OCI-LY1 (cell line): ENCODE results near the gene NCBP1.
"Not testable (repeated sequence)": the region's sequence is repeated elsewhere in the genome, so short reads cannot be mapped to it uniquely, and the experiment has no call there.

Experiments used
- H2AFZ ChIP-seq: fragments of 200-600 bp; sonication (generic), shearing (Covaris generic); 2 replicates; pipeline ENCODE4 v1.6.0; 2014; ENCODE audit warnings: antibody characterized with exemption, mild to moderate bottlenecking, low read length
- H3F3A ChIP-seq: fragments of 200-600 bp; sonication (generic), shearing (Covaris generic); 2 replicates; pipeline ENCODE4 v1.6.0; 2014; ENCODE audit warnings: mild to moderate bottlenecking, antibody characterized with exemption, low read length, moderate library complexity; ENCODE audit not compliant: insufficient read depth
- H3K27ac ChIP-seq: fragments of 200-600 bp; sonication (generic); 2 replicates; pipeline ENCODE4 v1.5.1; 2014; ENCODE audit warnings: low read length, mixed run types, mild to moderate bottlenecking, low read depth; ENCODE audit not compliant: poor library complexity, severe bottlenecking
- H3K27me3 ChIP-seq: fragments of 200-600 bp; sonication (generic); 2 replicates; pipeline ENCODE4 v1.6.0; 2014; ENCODE audit warnings: antibody characterized with exemption, mild to moderate bottlenecking, low read length, moderate library complexity; ENCODE audit not compliant: insufficient read depth
- H3K36me3 ChIP-seq: fragments of 200-600 bp; sonication (generic); 2 replicates; pipeline ENCODE4 v1.6.1; 2014; ENCODE audit warnings: mild to moderate bottlenecking, antibody characterized with exemption, low read length, moderate library complexity, mixed read lengths; ENCODE audit not compliant: insufficient read depth
- H3K4me1 ChIP-seq: fragments of 200-600 bp; sonication (generic); 2 replicates; pipeline ENCODE4 v1.5.1; 2014; ENCODE audit warnings: mild to moderate bottlenecking, low read length, moderate library complexity; ENCODE audit not compliant: insufficient read depth, severe bottlenecking
- H3K4me2 ChIP-seq: fragments of 200-600 bp; sonication (generic), shearing (Covaris generic); 2 replicates; pipeline ENCODE4 v1.6.1; 2014; ENCODE audit warnings: low read length
- H3K4me3 ChIP-seq: fragments of 200-600 bp; sonication (generic); 2 replicates; pipeline ENCODE4 v1.5.1; 2014; ENCODE audit warnings: low read length, low read depth, mild to moderate bottlenecking, mixed read lengths; ENCODE audit not compliant: poor library complexity, severe bottlenecking
- H3K79me2 ChIP-seq: fragments of 200-600 bp; shearing (Covaris generic); 2 replicates; pipeline ENCODE4 v1.6.1; 2016; ENCODE audit warnings: mixed run types, low read length, mixed read lengths; ENCODE audit not compliant: insufficient read depth
- H3K9ac ChIP-seq: fragments of 200-600 bp; sonication (generic), shearing (Covaris generic); 2 replicates; pipeline ENCODE4 v1.6.1; 2014; ENCODE audit warnings: mild to moderate bottlenecking, low read length, mixed read lengths
- H3K9me2 ChIP-seq: fragments of 200-600 bp; sonication (generic), shearing (Covaris generic); 2 replicates; pipeline ENCODE4 v1.6.1; 2014; ENCODE audit warnings: low read depth, mild to moderate bottlenecking, low read length, mixed read lengths
- H3K9me3 ChIP-seq: fragments of 200-600 bp; shearing (Covaris generic); 2 replicates; pipeline ENCODE4 v1.6.1; 2014; ENCODE audit warnings: low read length, mixed read lengths
- H4K20me1 ChIP-seq: fragments of 200-600 bp; sonication (generic), shearing (Covaris generic); 2 replicates; pipeline ENCODE4 v1.6.0; 2016; ENCODE audit warnings: mild to moderate bottlenecking, low read length; ENCODE audit not compliant: insufficient read depth
- CTCF ChIP-seq: fragments of 200-600 bp; sonication (generic), shearing (Covaris generic); IDR thresholded peaks from 2 replicates; pipeline ENCODE4 v1.5.1; 2017; ENCODE audit warnings: mild to moderate bottlenecking, antibody characterized with exemption, low read length, moderate library complexity, mixed read lengths
- EZH2 ChIP-seq: fragments of 200-600 bp; sonication (generic), shearing (Covaris generic); IDR thresholded peaks from 2 replicates; pipeline ENCODE4 v1.8.0; 2017; ENCODE audit warnings: borderline replicate concordance, mixed run types, mild to moderate bottlenecking, antibody characterized with exemption, low read length, moderate library complexity, mixed read lengths

Gene NCBP1

GRCh38 chr9:97632985-97633858, at the start of gene NCBP1, which contains the start of gene TSTD2:
TSS of gene NCBP1 (plus strand) at chr9:97633821. CDS start at chr9:97633882, 61 bp downstream.
TSS of gene TSTD2 (minus strand) at chr9:97633368. CDS start at chr9:97627562, 5,806 bp downstream.
- H3K9ac ChIP-seq: peak within 1 kb of the TSS; percentile 100
- no peaks in the 10 kb centered on the region for H3F3A ChIP-seq
- peaks cover 45% of the 10 kb centered on the region for H3K4me1 ChIP-seq
- H3K9me2 ChIP-seq: no peaks in the 10 kb centered on the region
- no peaks in the 10 kb centered on the region for H3K36me3 ChIP-seq
- H3K79me2 ChIP-seq: peaks cover 70% of the 10 kb centered on the region
- peak within 1 kb of the TSS; percentile 98 for H3K4me3 ChIP-seq
- peak within 1 kb of the TSS; percentile 91 for H3K27ac ChIP-seq
- H3K9me3 ChIP-seq: no peaks in the 10 kb centered on the region
- peak within 1 kb of the TSS; percentile 95 for H3K4me2 ChIP-seq
- H3K27me3 ChIP-seq: no peaks in the 10 kb centered on the region
- H4K20me1 ChIP-seq: no peaks in the 10 kb centered on the region
- TF ChIP-seq CTCF (no peak), EZH2 (no peak)
- H2AFZ ChIP-seq: peak within 1 kb of the TSS; percentile 39; the same call in 1 of the 2 replicates

- H3K36me3 ChIP-seq, H3F3A ChIP-seq, H3K79me2 ChIP-seq, H3K27me3 ChIP-seq, H3K4me2 ChIP-seq, H3K9me2 ChIP-seq, H3K9ac ChIP-seq, H3K4me1 ChIP-seq, H3K9me3 ChIP-seq, H4K20me1 ChIP-seq, H3K27ac ChIP-seq, H2AFZ ChIP-seq, H3K4me3 ChIP-seq: not testable (repeated sequence)
Observed at GRCh38 chr9:97584778-97585177, 48.8 kb upstream of the NCBP1 start.

GRCh38 chr9:97586909-97587308, 46.7 kb upstream of the NCBP1 start:
- H3F3A ChIP-seq, H4K20me1 ChIP-seq, H3K4me3 ChIP-seq, H3K79me2 ChIP-seq, H3K9ac ChIP-seq, H3K9me2 ChIP-seq, H3K27ac ChIP-seq, H3K36me3 ChIP-seq, H3K9me3 ChIP-seq, H2AFZ ChIP-seq, H3K27me3 ChIP-seq, H3K4me1 ChIP-seq, H3K4me2 ChIP-seq: not testable (repeated sequence)

- Histone ChIP-seq H3K9ac (no peak overlapping the region), H3K27me3 (no peaks in the 10 kb centered on the region)
Observed at GRCh38 chr9:97591535-97591934, 42.1 kb upstream of the NCBP1 start.

More at GRCh38 chr9:97591535-97591934, 42.1 kb upstream of the NCBP1 start:
- H3K9me2 ChIP-seq: no peaks in the 10 kb centered on the region
- no peaks in the 10 kb centered on the region for H3K9me3 ChIP-seq
- no peaks in the 10 kb centered on the region for H3K4me1 ChIP-seq
- no peak overlapping the region for H3K4me2 ChIP-seq
- no peaks in the 10 kb centered on the region for H3F3A ChIP-seq
- no peaks in the 10 kb centered on the region for H3K36me3 ChIP-seq
- H3K4me3 ChIP-seq: no peak overlapping the region
- H4K20me1 ChIP-seq: no peaks in the 10 kb centered on the region
- no peak overlapping the region for H3K27ac ChIP-seq
- no peak overlapping the region for H2AFZ ChIP-seq
- TF ChIP-seq EZH2 (no peak), CTCF (no peak)
- no peaks in the 10 kb centered on the region for H3K79me2 ChIP-seq
